GM12891 (cell line): ENCODE data around the gene ADAR.

ENCODE experiments used
- DNase-seq: peaks from one replicate; pipeline ENCODE4 v3.0.0; 2011; ENCODE audit warnings: low spot score; ENCODE audit not compliant: insufficient read length
- FAIRE-seq: peaks from 2 replicates; lab custom pipeline; 2011; peaks lifted over from hg19 to GRCh38; lab: Jason Lieb, UNC
- PAX5 ChIP-seq: IDR thresholded peaks from 2 replicates; pipeline ENCODE4 v1.6.1; 2011; ENCODE audit warnings: low read length, moderate library complexity, mild to moderate bottlenecking; ENCODE audit not compliant: insufficient read depth, severe bottlenecking
- POLR2A ChIP-seq: IDR thresholded peaks from 2 replicates; pipeline ENCODE4 v1.6.1; 2011; ENCODE audit warnings: low read depth, low read length, control low read depth
- POLR2AphosphoS5 ChIP-seq: IDR thresholded peaks from 2 replicates; pipeline ENCODE4 v1.6.1; 2011; ENCODE audit warnings: low read depth, low read length, control low read depth
- POU2F2 ChIP-seq: IDR thresholded peaks from 2 replicates; pipeline ENCODE4 v1.6.1; 2011; ENCODE audit warnings: low read depth, mild to moderate bottlenecking, control low read depth, low read length, moderate library complexity
- SPI1 ChIP-seq: IDR thresholded peaks from 2 replicates; pipeline ENCODE4 v1.6.1; 2011; ENCODE audit warnings: low read depth, low read length, control low read depth
- TAF1 ChIP-seq: IDR thresholded peaks from 2 replicates; pipeline ENCODE4 v1.6.1; 2011; ENCODE audit warnings: low read depth, low read length, control low read depth

The ADAR gene

GRCh38 chr1:154619181-154619948 is 11.4 kb upstream of the ADAR start:
- FAIRE-seq: no peak

DNA sequence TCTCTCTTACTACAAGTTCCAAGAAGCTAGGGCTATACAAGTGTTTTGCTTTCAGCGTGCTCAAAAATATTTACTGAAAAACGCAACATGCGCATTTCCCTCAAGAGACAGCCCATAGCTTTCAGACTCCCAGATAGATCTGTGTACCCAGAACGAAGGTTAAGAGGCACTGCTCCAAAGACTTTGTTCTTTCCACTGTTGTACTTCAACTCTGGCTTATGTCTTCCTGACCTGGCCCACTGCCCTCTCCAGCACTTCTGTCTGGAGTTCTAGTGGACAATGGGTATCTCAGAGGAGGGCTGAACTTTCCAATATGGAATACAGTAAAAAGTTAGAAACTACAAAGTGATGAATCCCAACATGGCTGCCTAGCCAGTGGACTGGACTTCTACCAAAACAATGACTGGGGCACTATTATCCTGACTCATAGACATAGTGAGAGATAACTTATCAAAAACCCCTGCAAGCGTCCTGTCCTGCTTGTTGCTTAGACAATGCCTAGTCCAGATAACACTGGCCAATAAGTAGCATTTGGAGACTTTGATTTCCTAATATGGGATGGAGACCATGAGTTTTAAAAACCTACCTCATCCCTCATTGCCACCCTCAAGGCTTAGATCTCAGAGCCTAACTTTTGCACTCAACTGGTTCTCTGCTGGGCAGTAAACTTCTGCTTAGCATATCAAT is 8.8 kb upstream of the ADAR start:
- FAIRE-seq: no peak
- no peak for TF ChIP-seq POU2F2
- no peak for TF ChIP-seq POLR2A
- no peak for TF ChIP-seq TAF1
- no peak for TF ChIP-seq SPI1

More at GRCh38 chr1:154619181-154619948, 11.4 kb upstream of the ADAR start:
- TF ChIP-seq PAX5 (no peak), POU2F2 (no peak), POLR2AphosphoS5 (no peak), POLR2A (no peak), SPI1 (no peak), TAF1 (no peak)
- no peak for DNase-seq

GRCh38 chr1:154615411-154615810 is 7.4 kb upstream of the ADAR start:
- FAIRE-seq (no peak), DNase-seq (no peak)
- TF ChIP-seq POU2F2 (no peak), POLR2A (no peak), PAX5 (no peak), POLR2AphosphoS5 (no peak), TAF1 (no peak), SPI1 (no peak)

More for the DNA sequence above, 8.8 kb upstream of the ADAR start:
- DNase-seq: no peak

GRCh38 chr1:154614901-154615300 is 6.9 kb upstream of the ADAR start:
- FAIRE-seq (no peak), DNase-seq (no peak)
- TF ChIP-seq PAX5 (no peak), POLR2AphosphoS5 (no peak), POU2F2 (no peak), SPI1 (no peak), TAF1 (no peak), POLR2A (no peak)

- FAIRE-seq (no peak), DNase-seq (no peak)
- TF ChIP-seq TAF1 (no peak), SPI1 (no peak), POLR2AphosphoS5 (no peak), PAX5 (no peak)
Observed at GRCh38 chr1:154614247-154614646, 6.3 kb upstream of the ADAR start.

GRCh38 chr1:154611150-154611862 is 3.3 kb upstream of the ADAR start:
- TF ChIP-seq POLR2AphosphoS5 (no peak), TAF1 (no peak), PAX5 (no peak), POLR2A (no peak), POU2F2 (no peak), SPI1 (no peak)
- no peak for FAIRE-seq
- no peak for DNase-seq

DNA sequence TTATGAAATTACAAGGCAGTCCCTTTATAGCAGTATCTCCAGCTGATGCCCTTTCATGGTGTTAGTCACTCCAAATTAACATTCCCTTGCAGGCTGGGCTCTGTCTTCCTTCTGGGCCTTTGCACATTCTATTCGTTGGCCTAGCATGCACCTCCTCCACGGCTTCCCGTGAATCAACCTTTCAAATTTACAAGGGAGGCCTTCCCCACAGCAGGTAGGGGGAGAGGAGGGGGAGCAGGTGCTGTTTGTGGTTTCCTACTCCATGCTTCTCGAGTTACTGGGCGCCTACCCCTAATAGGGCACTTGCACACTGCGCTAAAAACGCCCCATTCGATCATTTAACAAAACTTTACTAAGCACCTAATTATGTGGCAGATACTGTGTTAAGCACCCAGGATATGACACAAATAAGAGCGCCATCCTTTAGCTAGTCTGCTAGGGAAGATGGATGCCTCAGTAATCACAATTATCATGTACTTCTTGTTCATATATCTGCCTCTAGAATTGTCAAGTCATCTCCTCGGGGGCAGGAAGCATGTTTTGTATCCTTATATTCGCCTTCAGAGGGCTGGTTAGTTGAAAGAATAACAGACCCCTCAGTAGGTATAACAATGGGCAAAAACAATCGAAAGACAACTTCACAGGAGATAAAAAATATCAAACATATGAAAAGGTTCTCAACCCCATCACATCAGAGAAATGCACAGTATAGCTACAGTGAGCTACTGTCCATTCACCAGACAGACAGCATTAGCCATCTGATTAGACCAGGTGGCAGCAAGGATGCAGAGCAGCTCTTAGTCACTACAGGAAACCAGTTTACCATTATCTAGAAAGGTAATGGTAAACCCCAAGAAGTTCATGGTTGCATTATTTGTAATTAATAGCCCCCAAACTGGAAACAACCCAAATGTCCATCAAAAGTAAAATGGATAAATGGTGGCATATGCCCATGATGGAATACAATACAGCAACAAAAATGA is 1.7 kb upstream of the ADAR start:
- FAIRE-seq (peak; percentile 74), DNase-seq (no peak)
- TF ChIP-seq POLR2AphosphoS5: peak; percentile 18
- TF ChIP-seq SPI1: no peak
- 0 out of 2 replicates have a peak, but pooled peaks have one; percentile 43 for TF ChIP-seq TAF1
- peak; percentile 68; the same call in 1 of the 2 replicates for TF ChIP-seq POU2F2

DNA sequence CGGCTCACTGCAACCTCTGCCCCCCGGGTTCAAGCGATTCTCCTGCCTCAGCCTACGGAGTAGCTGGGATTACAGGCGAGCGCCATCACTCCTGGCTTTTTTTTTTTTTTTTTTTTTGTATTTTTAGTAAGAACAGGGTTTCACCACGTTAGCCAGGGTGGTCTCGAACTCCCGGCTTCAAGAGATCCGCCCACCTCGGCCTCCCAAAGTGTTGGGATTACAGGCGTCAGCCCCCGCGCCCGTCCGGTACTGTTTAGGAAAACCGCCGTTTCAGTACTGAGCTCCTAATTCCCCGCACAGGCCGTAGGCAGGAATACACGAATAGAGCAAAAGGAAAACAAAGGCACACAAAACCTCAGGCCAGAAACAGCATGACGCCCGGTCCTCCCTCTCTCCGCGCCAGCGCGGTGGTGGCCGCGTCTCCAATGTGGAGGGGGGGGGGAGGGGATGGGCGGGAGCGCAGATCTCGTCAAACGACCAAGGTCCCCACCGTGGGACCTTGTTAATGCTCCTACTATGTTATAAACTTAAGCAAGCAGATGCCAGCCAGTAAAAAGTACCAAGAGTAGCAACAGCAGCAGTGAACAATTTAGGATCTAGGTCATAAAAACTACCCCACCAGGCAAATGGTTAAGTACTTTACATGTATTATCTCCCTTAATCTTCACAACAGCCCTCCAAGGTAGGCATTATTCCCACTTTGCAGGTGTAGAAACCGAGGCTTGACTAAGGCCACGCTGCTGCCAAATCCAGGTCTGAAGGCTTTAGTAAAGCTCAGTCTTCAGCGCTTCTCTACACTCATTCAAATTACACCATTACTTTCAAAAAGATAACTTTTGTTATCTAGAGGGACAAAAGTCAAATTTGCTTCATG is 648 bp upstream of the ADAR start:
- no peak for FAIRE-seq
- no peak for DNase-seq
- no peak for TF ChIP-seq PAX5
- TF ChIP-seq POU2F2: no peak
- TF ChIP-seq TAF1: peak; percentile 15; the same call in 1 of the 2 replicates
- TF ChIP-seq SPI1: no peak
- TF ChIP-seq POLR2AphosphoS5: 0 out of 2 replicates have a peak, but pooled peaks have one; percentile 31
- TF ChIP-seq POLR2A: no peak; the same call in 1 of the 2 replicates
